K562 (cell line): ENCODE measurements around the gene HSPA14. TPM values are rescaled to one million over a fixed set of nuclear protein-coding genes. Genes with fewer than 3 reads are reported as not detected.

Experiments used
- BRCA1 ChIP-seq, 2 experiments: fragments of 450-650 bp in 1 of 2; sonication (generic) in 1 of 2; formaldehyde crosslinking in 1 of 2; IDR thresholded peaks; 2 replicates each; pipeline versions ENCODE4 v1.5.0 to v1.6.1; 2017 to 2020; ENCODE audit warnings: mild to moderate bottlenecking in 1 of 2, missing genetic modification reagents in 1 of 2
- BRD4 ChIP-seq: fragments of 200-600 bp; sonication (generic); IDR thresholded peaks from 2 replicates; pipeline ENCODE4 v1.6.1; 2017; ENCODE audit warnings: inconsistent platforms
- CBX5 ChIP-seq: IDR thresholded peaks from 2 replicates; pipeline ENCODE4 v1.6.1; 2014; ENCODE audit warnings: low read depth, borderline replicate concordance
- CC2D1A ChIP-seq: fragments of 450-650 bp; IDR thresholded peaks from 2 replicates; pipeline ENCODE4 v1.6.1; 2017; ENCODE audit warnings: mild to moderate bottlenecking
- CSDE1 ChIP-seq, 2 experiments: fragments of 450-650 bp; IDR thresholded peaks; 2 replicates each; pipeline ENCODE4 v1.6.1; 2016; ENCODE audit warnings: mild to moderate bottlenecking in 1 of 2
- ELF1 ChIP-seq: fragments of 200-800 bp; sonication (Bioruptor generic); IDR thresholded peaks from 2 replicates; pipeline ENCODE4 v1.6.1; 2016; ENCODE audit warnings: missing genetic modification characterization, missing compliant biosample characterization
- HNRNPLL ChIP-seq: fragments of 200-400 bp; formaldehyde crosslinking; IDR thresholded peaks from 2 replicates; pipeline ENCODE4 v1.6.1; 2017; ENCODE audit warnings: low read length, low read depth, mild to moderate bottlenecking; ENCODE audit not compliant: poor library complexity, severe bottlenecking
- HSF4 ChIP-seq: fragments of 250-450 bp; sonication (Bioruptor Pico); IDR thresholded peaks from 2 replicates; pipeline ENCODE4 v2.1.2; 2022; ENCODE audit warnings: mild to moderate bottlenecking, moderate library complexity, borderline replicate concordance
- KDM1A ChIP-seq, 2 experiments: fragments of 450-650 bp; IDR thresholded peaks; 2 replicates each; pipeline ENCODE4 v1.6.1; 2016; ENCODE audit warnings: mild to moderate bottlenecking in 2 of 2
- KLF6 ChIP-seq: fragments of 250-450 bp; sonication (Bioruptor Pico); IDR thresholded peaks from 2 replicates; pipeline ENCODE4 v1.4.0; 2020; ENCODE audit warnings: mild to moderate bottlenecking, moderate library complexity, borderline replicate concordance
- MAFG ChIP-seq: fragments of 450-650 bp; conservative IDR thresholded peaks from 2 replicates; pipeline ENCODE4 v1.6.1; 2016; ENCODE audit warnings: missing genetic modification characterization, missing compliant biosample characterization
- NCOA1 ChIP-seq: fragments of 450-650 bp; IDR thresholded peaks from 2 replicates; pipeline ENCODE4 v1.6.1; 2016; ENCODE audit warnings: low read depth
- NR1H2 ChIP-seq: sonication (generic); formaldehyde crosslinking; IDR thresholded peaks from 2 replicates; pipeline ENCODE4 v1.4.0; 2020; ENCODE audit warnings: mild to moderate bottlenecking, missing genetic modification reagents
- NR2C1 ChIP-seq, 2 experiments: fragments of 450-650 bp; IDR thresholded peaks; 2 replicates each; pipeline ENCODE4 v1.6.1; 2017; ENCODE audit warnings: mild to moderate bottlenecking in 2 of 2, antibody characterized with exemption in 1 of 2, inconsistent platforms in 1 of 2, missing compliant biosample characterization in 1 of 2, missing genetic modification characterization in 1 of 2
- NR3C1 ChIP-seq: sonication (generic); formaldehyde crosslinking; IDR thresholded peaks from 2 replicates; pipeline ENCODE4 v1.8.1; 2022; ENCODE audit warnings: missing genetic modification reagents
- PHTF2 ChIP-seq: fragments of 250-450 bp; sonication (Bioruptor Pico); IDR thresholded peaks from 2 replicates; pipeline ENCODE4 v1.5.0; 2021; ENCODE audit warnings: mild to moderate bottlenecking
- POLR2H ChIP-seq: IDR thresholded peaks from 2 replicates; pipeline ENCODE4 v1.6.1; 2016; ENCODE audit warnings: missing genetic modification characterization, low read depth, mild to moderate bottlenecking, control low read depth, missing compliant biosample characterization, moderate library complexity
- RAD51 ChIP-seq: fragments of 450-650 bp; IDR thresholded peaks from 2 replicates; pipeline ENCODE4 v1.7.1; 2016; ENCODE audit warnings: low read depth, mild to moderate bottlenecking, borderline replicate concordance
- RFX1 ChIP-seq: fragments of 450-650 bp; IDR thresholded peaks from 2 replicates; pipeline ENCODE4 v1.6.1; 2016; ENCODE audit warnings: mild to moderate bottlenecking, moderate library complexity
- SETDB1 ChIP-seq: IDR thresholded peaks from one replicate; pipeline ENCODE4 v1.6.1; 2012; ENCODE audit warnings: low read length, control low read depth, inconsistent platforms
- SIX5 ChIP-seq, 2 experiments: IDR thresholded peaks; 2 replicates each; pipeline ENCODE4 v1.6.1; 2011; ENCODE audit warnings: low read length in 2 of 2, borderline replicate concordance in 1 of 2, low read depth in 1 of 2, mild to moderate bottlenecking in 1 of 2, moderate library complexity in 1 of 2; ENCODE audit not compliant: insufficient read depth in 1 of 2
- SMARCA4 ChIP-seq: fragments of 450-650 bp; IDR thresholded peaks from 2 replicates; pipeline ENCODE4 v1.6.1; 2016
- STAT5B ChIP-seq: fragments of 250-450 bp; sonication (Bioruptor Pico); IDR thresholded peaks from 2 replicates; pipeline ENCODE4 v1.8.0; 2021; ENCODE audit warnings: mild to moderate bottlenecking, inconsistent platforms
- ZFP1 ChIP-seq: fragments of 450-650 bp; formaldehyde crosslinking; IDR thresholded peaks from 2 replicates; pipeline ENCODE4 v1.4.0; 2020; ENCODE audit warnings: mild to moderate bottlenecking, mixed read lengths
- ZNF436 ChIP-seq: fragments of 250-450, 450-650 bp; sonication (Bioruptor Pico); formaldehyde crosslinking; IDR thresholded peaks from 2 replicates; pipeline ENCODE4 v1.7.0; 2020; ENCODE audit warnings: mild to moderate bottlenecking
- ZNF695 ChIP-seq: fragments of 450-650 bp; formaldehyde crosslinking; IDR thresholded peaks from 2 replicates; pipeline ENCODE4 v1.4.0; 2020; ENCODE audit warnings: mild to moderate bottlenecking, moderate library complexity
- ZNF766 ChIP-seq: fragments of 200-800 bp; sonication (Bioruptor generic); conservative IDR thresholded peaks from 2 replicates; pipeline ENCODE4 v1.6.1; 2016; ENCODE audit warnings: missing genetic modification characterization, missing compliant biosample characterization
- polyA plus RNA-seq, 8 experiments: library from polyadenylated mRNA; depleted of rRNA in 4 of 8; stranded (reverse) in 5 of 8; unstranded in 3 of 8; fragments of >200 nt; fragmentation: Nextera tagmentation in 2 of 8; fragmentation: Illumina TruSeq in 1 of 8; extraction: Ambion mirVana in 2 of 8; extraction: Trizol in 1 of 8; gene quantifications; 2 replicates each; pipeline versions ENCODE4 v1.2.1 to v1.2.3, GENCODE V29; 2011 to 2014; ENCODE audit warnings: inconsistent platforms in 1 of 8, missing spikeins in 1 of 8
- total RNA-seq, 7 experiments: library from RNA; depleted of rRNA in 6 of 7; stranded (reverse); fragments of >200 nt in 6 of 7; fragmentation: Illumina TruSeq in 2 of 7; extraction: Trizol in 2 of 7; gene quantifications; 2 replicates each; pipeline versions ENCODE4 v1.2.1 to v1.2.3, GENCODE V29; 2011 to 2021; ENCODE audit warnings: low replicate concordance in 1 of 7
- TF ChIP-seq, protein P1 (sequence below): fragments of 450-650 bp; formaldehyde crosslinking; IDR thresholded peaks from 2 replicates; pipeline ENCODE4 v1.4.0; 2020; ENCODE audit warnings: mild to moderate bottlenecking
- TF ChIP-seq, protein P2 (sequence below): sonication (generic); formaldehyde crosslinking; IDR thresholded peaks from 2 replicates; pipeline ENCODE4 v1.8.1; 2022; ENCODE audit warnings: missing genetic modification reagents

HSPA14 gene
- total and polyA plus RNA-seq, 9 of the 15 experiments (the other 6 are each of a cell fraction or from before 2014, with no cell fraction given): 41.9 to 75.0 (median 63.2) TPM

DNA sequence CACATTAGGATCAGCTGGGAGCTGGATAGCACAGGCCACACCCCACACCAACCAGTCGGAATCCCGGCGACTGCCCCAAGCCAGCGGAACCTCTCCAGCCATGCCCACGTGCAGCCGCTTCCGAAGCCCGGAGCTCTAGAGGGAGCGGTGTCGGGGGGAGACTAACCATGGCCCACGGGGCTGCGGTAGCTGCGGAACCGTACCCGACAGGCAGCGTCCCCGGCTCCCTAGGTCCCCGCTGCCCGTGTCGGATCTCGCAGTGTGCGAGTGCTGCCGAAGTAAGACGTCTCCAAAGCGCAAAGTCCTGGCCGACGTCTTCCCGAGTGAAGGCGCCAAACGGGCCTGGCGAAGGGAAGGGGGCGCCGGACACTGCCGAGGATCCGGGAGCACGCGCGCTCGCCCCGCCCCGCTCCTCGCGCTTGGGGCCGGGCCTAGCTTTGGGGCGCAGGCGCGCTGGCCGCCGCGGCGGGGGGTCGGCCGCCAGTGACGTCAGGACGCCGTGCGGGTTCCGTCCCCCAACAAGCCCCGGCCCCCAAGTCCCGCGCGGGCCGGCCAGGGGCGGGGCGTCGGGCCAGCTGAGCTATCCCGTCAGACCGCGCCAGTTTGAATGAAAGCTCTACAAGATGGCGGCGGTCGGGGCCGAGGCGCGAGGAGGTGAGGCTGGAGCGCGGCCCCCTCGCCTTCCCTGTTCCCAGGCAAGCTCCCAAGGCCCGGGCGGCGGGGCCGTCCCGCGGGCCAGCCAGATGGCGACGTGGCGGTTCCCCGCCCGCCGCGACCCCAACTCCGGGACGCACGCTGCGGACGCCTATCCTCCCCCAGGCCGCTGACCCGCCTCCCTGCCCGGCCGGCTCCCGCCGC is 40.4 kb downstream of the HSPA14 start, which contains the start of gene SUV39H2 (continued):
- TF ChIP-seq, protein P1, sequence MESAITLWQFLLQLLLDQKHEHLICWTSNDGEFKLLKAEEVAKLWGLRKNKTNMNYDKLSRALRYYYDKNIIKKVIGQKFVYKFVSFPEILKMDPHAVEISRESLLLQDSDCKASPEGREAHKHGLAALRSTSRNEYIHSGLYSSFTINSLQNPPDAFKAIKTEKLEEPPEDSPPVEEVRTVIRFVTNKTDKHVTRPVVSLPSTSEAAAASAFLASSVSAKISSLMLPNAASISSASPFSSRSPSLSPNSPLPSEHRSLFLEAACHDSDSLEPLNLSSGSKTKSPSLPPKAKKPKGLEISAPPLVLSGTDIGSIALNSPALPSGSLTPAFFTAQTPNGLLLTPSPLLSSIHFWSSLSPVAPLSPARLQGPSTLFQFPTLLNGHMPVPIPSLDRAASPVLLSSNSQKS (CRISPR knock-in tag): no peak
- TF ChIP-seq KDM1A (IDR thresholded peaks at IDR 0.05) (no peak), KLF6 (no peak), RAD51 (peak; percentile 35; the same call in 1 of the 2 replicates), SETDB1 (no peak), STAT5B (no peak), PHTF2 (CRISPR knock-in tag) (no peak), ZFP1 (CRISPR knock-in tag) (no peak), RFX1 (no peak), HNRNPLL (no peak), SMARCA4 (no peak), ZNF436 (CRISPR knock-in tag) (no peak), POLR2H (tag) (peak; percentile 53), CC2D1A (no peak), ELF1 (tag) (no peak), NR1H2 (CRISPR knock-in tag) (no peak), BRD4 (no peak), ZNF695 (CRISPR knock-in tag) (no peak), SIX5 (IDR thresholded peaks at IDR 0.05; ENCODE audit: borderline replicate concordance in 1 of 2, insufficient read depth in 1 of 2, low read depth in 1 of 2, low read length in 2 of 2) (no peak), NCOA1 (0 out of 2 replicates have a peak, but pooled peaks have one; percentile 29), NR2C1 (IDR thresholded peaks at IDR 0.05) (no peak), NR2C1 (tag; IDR thresholded peaks at IDR 0.05) (no peak), CSDE1 (IDR thresholded peaks at IDR 0.05) (no peak), MAFG (tag) (no peak), ZNF766 (CRISPR knock-in tag) (no peak), CBX5 (no peak), NR3C1 (CRISPR knock-in tag) (peak; percentile 50; the same call in 1 of the 2 replicates), BRCA1 (IDR thresholded peaks at IDR 0.05) (no peak), BRCA1 (CRISPR knock-in tag; IDR thresholded peaks at IDR 0.05) (peak; percentile 88; the same call in 1 of the 2 replicates), HSF4 (CRISPR knock-in tag) (no peak)
- TF ChIP-seq, protein P2, sequence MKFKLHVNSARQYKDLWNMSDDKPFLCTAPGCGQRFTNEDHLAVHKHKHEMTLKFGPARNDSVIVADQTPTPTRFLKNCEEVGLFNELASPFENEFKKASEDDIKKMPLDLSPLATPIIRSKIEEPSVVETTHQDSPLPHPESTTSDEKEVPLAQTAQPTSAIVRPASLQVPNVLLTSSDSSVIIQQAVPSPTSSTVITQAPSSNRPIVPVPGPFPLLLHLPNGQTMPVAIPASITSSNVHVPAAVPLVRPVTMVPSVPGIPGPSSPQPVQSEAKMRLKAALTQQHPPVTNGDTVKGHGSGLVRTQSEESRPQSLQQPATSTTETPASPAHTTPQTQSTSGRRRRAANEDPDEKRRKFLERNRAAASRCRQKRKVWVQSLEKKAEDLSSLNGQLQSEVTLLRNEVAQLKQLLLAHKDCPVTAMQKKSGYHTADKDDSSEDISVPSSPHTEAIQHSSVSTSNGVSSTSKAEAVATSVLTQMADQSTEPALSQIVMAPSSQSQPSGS (CRISPR knock-in tag): no peak
